K562 (cell line): ENCODE data around the gene ATXN10. TPM values are rescaled to one million over a fixed set of nuclear protein-coding genes. Genes with fewer than 3 reads are reported as not detected.

ENCODE experiments used
- ATAC-seq: fragments of 200-7000 bp; cut with Tn5 transposase; 3 replicates; pipeline ENCODE4 v1.9.1; 2020; ENCODE audit warnings: moderate library complexity
- BruUV-seq: library from RNA; stranded (reverse); fragments of 400-500 nt; replicated peaks from 2 replicates; lab custom pipeline; 2021; lab: Mats Ljungman, UMichigan
- CTCF ChIA-PET: fragments of 300-600 bp; formaldehyde crosslinking; extraction: SDS; loops from one replicate; lab custom pipeline; 2021; ENCODE audit warnings: low intra/inter-chr PET ratio; lab: Yijun Ruan, JAX
- POLR2A ChIA-PET: fragments of 300-600, 350-650 bp; sonication (Branson Sonifier 250); formaldehyde crosslinking; extraction: SDS; loops from one replicate; lab custom pipeline; 2021; ENCODE audit warnings: antibody characterized with exemption, inconsistent platforms; lab: Yijun Ruan, JAX
- DNase-seq, 4 experiments: peaks; one replicate each; pipeline versions ENCODE4 v3.0.0 to v3.0.0-alpha.2; 2011 to 2018; ENCODE audit warnings: low spot score in 3 of 4, mixed read lengths in 3 of 4; ENCODE audit errors: extremely low read depth in 1 of 4
- FAIRE-seq: peaks from 2 replicates; lab custom pipeline; 2011; peaks lifted over from hg19 to GRCh38; lab: Jason Lieb, UNC
- H2AFZ ChIP-seq: 2 replicates; pipeline ENCODE4 v1.6.0; 2011; ENCODE audit warnings: low read depth, low read length, control low read depth, inconsistent platforms
- H3K27ac ChIP-seq: fragments of 200-600 bp; 3 replicates; pipeline ENCODE4 v1.8.0; 2011; ENCODE audit warnings: low read depth, mild to moderate bottlenecking, control low read depth, inconsistent platforms, low read length, moderate library complexity, mixed read lengths; ENCODE audit errors: extremely low read depth
- H3K27me3 ChIP-seq, 2 experiments: fragments of 300-600 bp in 1 of 2; 2 replicates in 1 of 2; 3 replicates in 1 of 2; pipeline versions ENCODE4 v1.6.0 to v1.8.0; 2011; ENCODE audit warnings: inconsistent platforms in 2 of 2, low read length in 2 of 2, mild to moderate bottlenecking in 1 of 2, mixed read lengths in 1 of 2, moderate library complexity in 1 of 2; ENCODE audit not compliant: control insufficient read depth in 2 of 2, insufficient read depth in 2 of 2
- H3K36me3 ChIP-seq: fragments of 300-600 bp; 3 replicates; pipeline ENCODE4 v1.8.0; 2011; ENCODE audit warnings: mild to moderate bottlenecking, low read length, inconsistent platforms; ENCODE audit not compliant: control insufficient read depth, insufficient read depth
- H3K4me1 ChIP-seq, 2 experiments: fragments of 200-600 bp in 1 of 2; replicated peaks in 1 of 2; 2 replicates in 1 of 2; 3 replicates in 1 of 2; pipeline versions ENCODE4 v1.5.1 to v1.8.0; 2011; ENCODE audit warnings: inconsistent platforms in 2 of 2, low read length in 2 of 2, mild to moderate bottlenecking in 1 of 2, mixed read lengths in 1 of 2, moderate library complexity in 1 of 2; ENCODE audit not compliant: control insufficient read depth in 2 of 2, insufficient read depth in 2 of 2
- H3K4me2 ChIP-seq: 2 replicates; pipeline ENCODE4 v1.6.1; 2011; ENCODE audit warnings: low read length, control low read depth, inconsistent platforms, mixed read lengths; ENCODE audit not compliant: insufficient read depth
- H3K4me3 ChIP-seq: fragments of 200-600 bp; sonication (generic), shearing (Covaris generic); 2 replicates; pipeline ENCODE4 v1.5.1; 2016; ENCODE audit warnings: control low read depth, inconsistent platforms
- H3K79me2 ChIP-seq: fragments of 200-600 bp; 3 replicates; pipeline ENCODE4 v1.8.0; 2011; ENCODE audit warnings: low read length, inconsistent platforms; ENCODE audit not compliant: control insufficient read depth, insufficient read depth
- H3K9ac ChIP-seq, 2 experiments: 2 replicates each; pipeline versions ENCODE4 v1.6.0 to v1.6.1; 2011; ENCODE audit warnings: low read depth in 2 of 2, low read length in 2 of 2, control low read depth in 1 of 2, inconsistent platforms in 1 of 2, mild to moderate bottlenecking in 1 of 2, mixed read lengths in 1 of 2; ENCODE audit not compliant: insufficient read depth in 1 of 2
- H3K9me1 ChIP-seq: one replicate; pipeline ENCODE4 v1.6.0; 2011; ENCODE audit warnings: inconsistent platforms, mild to moderate bottlenecking, low read length, moderate library complexity; ENCODE audit not compliant: control insufficient read depth, insufficient read depth
- H3K9me3 ChIP-seq: replicated peaks from 2 replicates; pipeline ENCODE4 v1.5.1; 2011; ENCODE audit warnings: low read depth, low read length, inconsistent platforms; ENCODE audit not compliant: control insufficient read depth, insufficient read depth
- H4K20me1 ChIP-seq: replicated peaks from 2 replicates; pipeline ENCODE4 v1.6.1; 2011; ENCODE audit warnings: low read length, inconsistent platforms, mixed read lengths; ENCODE audit not compliant: control insufficient read depth, insufficient read depth
- ARNT ChIP-seq, 2 experiments: fragments of 450-650 bp; IDR thresholded peaks; 2 replicates each; pipeline ENCODE4 v1.6.1; 2016; ENCODE audit warnings: mild to moderate bottlenecking in 1 of 2
- BRF2 ChIP-seq: IDR thresholded peaks from 3 replicates; pipeline ENCODE4 v1.6.1; 2011; ENCODE audit warnings: borderline replicate concordance, mild to moderate bottlenecking; ENCODE audit not compliant: insufficient read length, insufficient read depth
- DMBX1 ChIP-seq: fragments of 250-450 bp; sonication (Bioruptor Pico); IDR thresholded peaks from 2 replicates; pipeline ENCODE4 v1.8.0; 2022; ENCODE audit warnings: inconsistent platforms, mild to moderate bottlenecking, moderate library complexity, borderline replicate concordance
- FOXJ3 ChIP-seq: sonication (generic); formaldehyde crosslinking; IDR thresholded peaks from 2 replicates; pipeline ENCODE4 v1.4.0; 2020; ENCODE audit warnings: mild to moderate bottlenecking, missing genetic modification reagents
- IRF2 ChIP-seq: sonication (generic); formaldehyde crosslinking; IDR thresholded peaks from 2 replicates; pipeline ENCODE4 v1.8.1; 2022; ENCODE audit warnings: mild to moderate bottlenecking, missing genetic modification reagents
- MYNN ChIP-seq, 2 experiments: sonication (generic); formaldehyde crosslinking in 1 of 2; IDR thresholded peaks; 2 replicates each; pipeline versions ENCODE4 v1.5.0 to v1.6.1; 2016 to 2020; ENCODE audit warnings: antibody characterized with exemption in 1 of 2, missing genetic modification reagents in 1 of 2
- RB1 ChIP-seq: fragments of 450-650 bp; IDR thresholded peaks from 2 replicates; pipeline ENCODE4 v1.6.1; 2017; ENCODE audit warnings: low read depth, mild to moderate bottlenecking
- TRIM28 ChIP-seq: fragments of 450-650 bp; IDR thresholded peaks from 2 replicates; pipeline ENCODE4 v1.6.1; 2017
- WGBS: fragments of 100-300 bp; shearing (Covaris generic); methylation state at CpG from one replicate; pipeline ENCODE4 v1.1.6; 2016; ENCODE audit warnings: low coverage, mixed read lengths; ENCODE audit not compliant: insufficient coverage; ENCODE audit errors: missing lambda C conversion rate; 5-methylcytosine and 5-hydroxymethylcytosine counted together
- in situ Hi-C: fragments of 300-500 bp; cut with MboI; formaldehyde crosslinking; loops from 4 replicates; pipeline ENCODE4 v1.15.0; 2018; ENCODE audit warnings: inconsistent platforms, mixed read lengths
- intact Hi-C: fragments of 100-400 bp; cut with micrococcal nuclease; formaldehyde crosslinking; loops from 2 replicates; pipeline ENCODE4 v1.14.2; 2022
- polyA plus RNA-seq, 8 experiments: library from polyadenylated mRNA; depleted of rRNA in 4 of 8; stranded (reverse) in 5 of 8; unstranded in 3 of 8; fragments of >200 nt; fragmentation: Nextera tagmentation in 2 of 8; fragmentation: Illumina TruSeq in 1 of 8; extraction: Ambion mirVana in 2 of 8; extraction: Trizol in 1 of 8; gene quantifications; 2 replicates each; pipeline versions ENCODE4 v1.2.1 to v1.2.3, GENCODE V29; 2011 to 2014; ENCODE audit warnings: inconsistent platforms in 1 of 8, missing spikeins in 1 of 8
- total RNA-seq, 7 experiments: library from RNA; depleted of rRNA in 6 of 7; stranded (reverse); fragments of >200 nt in 6 of 7; fragmentation: Illumina TruSeq in 2 of 7; extraction: Trizol in 2 of 7; gene quantifications; 2 replicates each; pipeline versions ENCODE4 v1.2.1 to v1.2.3, GENCODE V29; 2011 to 2021; ENCODE audit warnings: low replicate concordance in 1 of 7

The ATXN10 gene
- total and polyA plus RNA-seq, 9 of the 15 experiments (the other 6 are each of a cell fraction or from before 2014, with no cell fraction given) = 11.5 to 190 (median 33.6) TPM

- CTCF ChIA-PET = no interaction called here
- Histone ChIP-seq H3K4me3 (no peak overlapping the region), H3K27ac (no peak overlapping the region)
Observed at GRCh38 chr22:45777046-45777851, 105.6 kb downstream of the ATXN10 start.

More at GRCh38 chr22:45777046-45777851, 105.6 kb downstream of the ATXN10 start:
- Histone ChIP-seq H3K27me3 (no peaks in the 10 kb centered on the region), H3K79me2 (no peaks in the 10 kb centered on the region), H3K36me3 (no peaks in the 10 kb centered on the region), H3K9ac (no peak overlapping the region), H3K4me2 (no peak overlapping the region), H3K9me3 (no peaks in the 10 kb centered on the region), H2AFZ (no peak overlapping the region), H3K9me1 (no peaks in the 10 kb centered on the region), H3K4me1 (no peaks in the 10 kb centered on the region), H4K20me1 (no peaks in the 10 kb centered on the region)
- TF ChIP-seq BRF2 (no peak), FOXJ3 (CRISPR knock-in tag) (no peak), TRIM28 (no peak), IRF2 (CRISPR knock-in tag) (no peak), DMBX1 (CRISPR knock-in tag) (no peak), MYNN (IDR thresholded peaks at IDR 0.05) (no peak), MYNN (CRISPR knock-in tag; IDR thresholded peaks at IDR 0.05) (no peak), RB1 (no peak), ARNT (IDR thresholded peaks at IDR 0.05) (no peak)
- intact Hi-C loops (no loop called here), in situ Hi-C loops (no loop called here)
- POLR2A ChIA-PET = interaction anchor here (0.5 kb wide), 2 partner anchors 83 to 465 kb away, joined by 3 read pairs; no protein-coding TSS in a partner anchor
- DNase-seq = no peak
- WGBS = 75% methylated on average over 6 of the region's 6 CpGs
- no peak for FAIRE-seq
- BruUV-seq = no TSS peak
- no peak for ATAC-seq
